ENCODE results near the gene CCDC170.

The CCDC170 gene

DNA sequence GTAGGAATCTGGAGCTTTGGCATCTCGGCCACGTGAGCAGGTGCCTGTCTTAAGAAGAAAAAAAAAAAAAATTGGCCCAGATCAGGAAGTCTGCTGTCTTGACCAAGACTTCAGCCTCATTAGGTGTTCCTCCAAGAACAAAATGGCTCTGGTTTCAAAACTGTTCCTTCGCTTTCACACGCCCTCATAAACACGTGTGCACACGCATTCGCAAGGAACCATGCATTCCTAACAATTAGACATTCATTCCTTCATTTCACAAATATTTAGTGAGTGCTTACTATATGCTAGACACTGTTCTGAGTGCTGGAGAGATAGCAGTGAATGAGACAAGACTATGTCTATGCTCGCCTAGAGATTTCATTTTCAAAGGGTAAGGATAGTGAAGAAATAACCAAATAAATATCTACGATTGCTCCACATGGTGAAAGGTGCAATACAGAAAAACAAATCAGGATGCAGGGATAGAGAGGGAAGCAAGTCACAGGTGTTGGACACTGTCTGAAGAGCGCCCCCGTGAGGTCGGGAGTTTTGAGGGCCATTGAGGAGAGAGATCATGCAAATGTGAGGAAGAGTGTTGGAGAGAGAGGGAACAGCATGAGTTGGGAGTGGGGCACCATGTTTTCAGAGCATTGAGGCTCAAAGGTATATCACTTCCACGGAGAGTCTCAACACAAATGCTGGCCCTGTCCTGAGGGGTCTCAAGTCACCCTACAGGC, 53.3 kb downstream of the CCDC170 start:
- Histone ChIP-seq H3K79me2 (ENCODE audit: low read length) (no peaks in the 10 kb centered on the region), H3K27me3 (replicated peaks; ENCODE audit: insufficient read depth, low read length) (no peaks in the 10 kb centered on the region), H3K9me2 (replicated peaks; ENCODE audit: insufficient read depth, low read length) (no peaks in the 10 kb centered on the region), H3K4me2 (ENCODE audit: low read depth, low read length) (no peak overlapping the region), H2AFZ (ENCODE audit: low read length) (no peak overlapping the region), H3K4me1 (ENCODE audit: low read length) (peaks cover 7% of the 10 kb centered on the region; the same call in 1 of the 2 replicates), H3K9me3 (replicated peaks; ENCODE audit: insufficient read depth, low read length) (no peaks in the 10 kb centered on the region), H3F3A (ENCODE audit: insufficient read depth, low read length) (peaks cover 6% of the 10 kb centered on the region; the same call in 1 of the 2 replicates), H3K36me3 (replicated peaks; ENCODE audit: insufficient read depth, low read length) (no peaks in the 10 kb centered on the region), H3K4me3 (ENCODE audit: low read length) (no peak overlapping the region), H3K9ac (ENCODE audit: low read length) (no peak overlapping the region), H3K27ac (ENCODE audit: low read length) (no peak overlapping the region), H4K20me1 (ENCODE audit: insufficient read depth, low read length) (no peaks in the 10 kb centered on the region)
- no peak for TF ChIP-seq EZH2phosphoT487 (IDR thresholded peaks at IDR 0.05; ENCODE audit: low read length)
- TF ChIP-seq, protein P1, sequence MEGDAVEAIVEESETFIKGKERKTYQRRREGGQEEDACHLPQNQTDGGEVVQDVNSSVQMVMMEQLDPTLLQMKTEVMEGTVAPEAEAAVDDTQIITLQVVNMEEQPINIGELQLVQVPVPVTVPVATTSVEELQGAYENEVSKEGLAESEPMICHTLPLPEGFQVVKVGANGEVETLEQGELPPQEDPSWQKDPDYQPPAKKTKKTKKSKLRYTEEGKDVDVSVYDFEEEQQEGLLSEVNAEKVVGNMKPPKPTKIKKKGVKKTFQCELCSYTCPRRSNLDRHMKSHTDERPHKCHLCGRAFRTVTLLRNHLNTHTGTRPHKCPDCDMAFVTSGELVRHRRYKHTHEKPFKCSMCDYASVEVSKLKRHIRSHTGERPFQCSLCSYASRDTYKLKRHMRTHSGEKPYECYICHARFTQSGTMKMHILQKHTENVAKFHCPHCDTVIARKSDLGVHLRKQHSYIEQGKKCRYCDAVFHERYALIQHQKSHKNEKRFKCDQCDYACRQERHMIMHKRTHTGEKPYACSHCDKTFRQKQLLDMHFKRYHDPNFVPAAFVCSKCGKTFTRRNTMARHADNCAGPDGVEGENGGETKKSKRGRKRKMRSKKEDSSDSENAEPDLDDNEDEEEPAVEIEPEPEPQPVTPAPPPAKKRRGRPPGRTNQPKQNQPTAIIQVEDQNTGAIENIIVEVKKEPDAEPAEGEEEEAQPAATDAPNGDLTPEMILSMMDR (IDR thresholded peaks at IDR 0.05; ENCODE audit: low read length): no peak; the same call in 1 of the 2 replicates
- TF ChIP-seq EZH2 (optimal IDR thresholded peaks at IDR 0.05; ENCODE audit: low read depth, low read length): no peak
- DNase-seq: no peak

DNA sequence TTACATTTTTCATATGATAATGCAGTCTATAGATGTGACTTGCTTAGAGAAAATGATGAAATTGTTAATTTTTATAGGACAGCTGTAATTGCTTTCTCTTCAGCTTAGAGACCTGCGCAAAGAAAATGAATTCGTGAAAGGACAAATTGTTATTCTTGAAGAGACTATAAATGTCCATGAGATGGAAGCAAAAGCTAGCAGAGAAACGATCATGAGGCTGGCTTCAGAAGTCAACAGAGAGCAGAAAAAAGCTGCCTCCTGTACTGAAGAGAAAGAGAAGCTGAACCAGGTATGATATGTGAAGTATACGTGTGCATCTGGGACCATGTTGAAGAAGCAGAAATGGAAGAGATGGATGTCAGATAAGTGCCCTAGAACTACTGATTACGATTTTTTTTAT, 54.4 kb downstream of the CCDC170 start:
- Histone ChIP-seq H3K27ac (ENCODE audit: low read length) (no peak overlapping the region), H3F3A (ENCODE audit: insufficient read depth, low read length) (peaks cover 6% of the 10 kb centered on the region; the same call in 1 of the 2 replicates), H3K9me3 (replicated peaks; ENCODE audit: insufficient read depth, low read length) (no peaks in the 10 kb centered on the region), H3K79me2 (ENCODE audit: low read length) (no peaks in the 10 kb centered on the region), H3K36me3 (replicated peaks; ENCODE audit: insufficient read depth, low read length) (no peaks in the 10 kb centered on the region), H4K20me1 (ENCODE audit: insufficient read depth, low read length) (no peaks in the 10 kb centered on the region), H3K4me1 (ENCODE audit: low read length) (peaks cover 7% of the 10 kb centered on the region; the same call in 1 of the 2 replicates), H2AFZ (ENCODE audit: low read length) (no peak overlapping the region), H3K9ac (ENCODE audit: low read length) (no peak overlapping the region), H3K4me3 (ENCODE audit: low read length) (no peak overlapping the region), H3K27me3 (replicated peaks; ENCODE audit: insufficient read depth, low read length) (no peaks in the 10 kb centered on the region), H3K9me2 (replicated peaks; ENCODE audit: insufficient read depth, low read length) (no peaks in the 10 kb centered on the region), H3K4me2 (ENCODE audit: low read depth, low read length) (no peak overlapping the region)
- no peak for DNase-seq
- TF ChIP-seq, protein P1 (IDR thresholded peaks at IDR 0.05; ENCODE audit: low read length): no peak
- TF ChIP-seq EZH2phosphoT487 (IDR thresholded peaks at IDR 0.05; ENCODE audit: low read length): no peak
- no peak for TF ChIP-seq EZH2 (optimal IDR thresholded peaks at IDR 0.05; ENCODE audit: low read depth, low read length)

DNA sequence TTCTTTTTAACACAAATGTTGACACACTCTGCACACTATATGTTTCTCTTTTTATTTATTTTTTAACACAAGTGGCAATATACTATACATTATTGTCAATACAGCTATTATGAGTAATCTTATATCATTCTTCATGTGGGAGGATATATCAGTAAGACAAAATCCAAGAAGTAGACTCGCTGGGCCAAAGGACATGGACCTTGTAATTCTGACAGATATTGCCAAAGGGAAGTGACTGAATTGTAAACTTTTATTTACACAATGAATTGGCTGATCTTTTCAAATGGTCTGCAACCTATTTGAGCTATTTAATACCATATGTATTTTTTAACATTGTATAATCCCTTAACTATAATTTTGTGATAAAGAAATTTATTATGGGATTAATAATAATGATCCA, 56.0 kb downstream of the CCDC170 start:
- Histone ChIP-seq H3K9ac (ENCODE audit: low read length) (no peak overlapping the region), H3K36me3 (replicated peaks; ENCODE audit: insufficient read depth, low read length) (no peaks in the 10 kb centered on the region), H3K27me3 (replicated peaks; ENCODE audit: insufficient read depth, low read length) (no peaks in the 10 kb centered on the region), H3K9me3 (replicated peaks; ENCODE audit: insufficient read depth, low read length) (no peaks in the 10 kb centered on the region), H3K79me2 (ENCODE audit: low read length) (no peaks in the 10 kb centered on the region), H3K27ac (ENCODE audit: low read length) (no peak overlapping the region), H3F3A (ENCODE audit: insufficient read depth, low read length) (peaks cover 6% of the 10 kb centered on the region; the same call in 1 of the 2 replicates), H3K4me1 (ENCODE audit: low read length) (peaks cover 7% of the 10 kb centered on the region; the same call in 1 of the 2 replicates), H3K4me3 (ENCODE audit: low read length) (no peak overlapping the region), H3K4me2 (ENCODE audit: low read depth, low read length) (no peak overlapping the region), H4K20me1 (ENCODE audit: insufficient read depth, low read length) (no peaks in the 10 kb centered on the region), H3K9me2 (replicated peaks; ENCODE audit: insufficient read depth, low read length) (no peaks in the 10 kb centered on the region), H2AFZ (ENCODE audit: low read length) (no peak overlapping the region)
- DNase-seq: no peak
- TF ChIP-seq, protein P1 (IDR thresholded peaks at IDR 0.05; ENCODE audit: low read length): no peak
- TF ChIP-seq EZH2phosphoT487 (IDR thresholded peaks at IDR 0.05; ENCODE audit: low read length) (no peak), EZH2 (optimal IDR thresholded peaks at IDR 0.05; ENCODE audit: low read depth, low read length) (no peak)

Measured in MM.1S (cell line).